PC-3 (cell line): ENCODE results near the gene ADGRG6.

Experiments used
- CTCF ChIP-seq: fragments of 300-600 bp; sonication (generic); conservative IDR thresholded peaks from 2 replicates; pipeline ENCODE4 v1.5.1; 2017; ENCODE audit warnings: antibody characterized with exemption, low read depth, mild to moderate bottlenecking, low read length
- EZH2 ChIP-seq: fragments of 300-600 bp; sonication (generic); IDR thresholded peaks from one replicate; pipeline ENCODE4 v1.6.1; 2017; ENCODE audit warnings: antibody characterized with exemption, mild to moderate bottlenecking, low read length; ENCODE audit not compliant: unreplicated experiment

- no peak for TF ChIP-seq CTCF
- TF ChIP-seq EZH2 = no peak
Observed at GRCh38 chr6:142294679-142295078, 7.1 kb upstream of the ADGRG6 start.
